Calu3 (cell line): Measurements from ENCODE around the gene GJC1. TPM values are rescaled to one million over a fixed set of nuclear protein-coding genes. Genes with fewer than 3 reads are reported as not detected.

Source experiments
- BruUV-seq: library from RNA; stranded (reverse); fragments of 400-500 nt; replicated peaks from 2 replicates; lab custom pipeline; 2021; lab: Mats Ljungman, UMichigan
- CTCF ChIA-PET: fragments of 300-600 bp; sonication (Branson Sonifier 250); formaldehyde crosslinking; loops from one replicate; lab custom pipeline; 2022; ENCODE audit warnings: antibody characterized with exemption; lab: Charles Lee
- DNase-seq: peaks from one replicate; pipeline ENCODE4 v3.0.0; 2022
- H3K27ac Mint-ChIP-seq: one replicate; pipeline ENCODE4 v1.8.0; 2022; ENCODE audit warnings: mixed read lengths; ENCODE audit not compliant: unreplicated experiment
- H3K27me3 Mint-ChIP-seq: one replicate; pipeline ENCODE4 v1.8.0; 2022; ENCODE audit warnings: mixed read lengths; ENCODE audit not compliant: unreplicated experiment
- H3K36me3 Mint-ChIP-seq: one replicate; pipeline ENCODE4 v1.8.0; 2022; ENCODE audit warnings: mild to moderate bottlenecking, moderate library complexity, mixed read lengths; ENCODE audit not compliant: insufficient read depth, unreplicated experiment
- H3K4me1 Mint-ChIP-seq: one replicate; pipeline ENCODE4 v1.8.0; 2022; ENCODE audit warnings: mild to moderate bottlenecking, low read depth, mixed read lengths; ENCODE audit not compliant: unreplicated experiment
- H3K4me3 Mint-ChIP-seq: one replicate; pipeline ENCODE4 v1.8.0; 2022; ENCODE audit warnings: mild to moderate bottlenecking, low read depth, moderate library complexity, mixed read lengths; ENCODE audit not compliant: unreplicated experiment
- H3K9me3 Mint-ChIP-seq: one replicate; pipeline ENCODE4 v1.8.0; 2022; ENCODE audit warnings: low read depth, mixed read lengths; ENCODE audit not compliant: unreplicated experiment
- intact Hi-C: fragments of 100-400 bp; cut with micrococcal nuclease; formaldehyde crosslinking; loops from one replicate; pipeline ENCODE4 v1.10.0; 2022; ENCODE audit not compliant: unreplicated experiment
- total RNA-seq: library from RNA; stranded (reverse); gene quantifications from 2 replicates; pipeline ENCODE4 v1.2.3, GENCODE V29; 2022
- TF ChIP-seq, protein P1 (sequence below): fragments of 200-600 bp; IDR thresholded peaks from one replicate; pipeline ENCODE4 v1.8.0; 2022; ENCODE audit warnings: antibody characterized with exemption; ENCODE audit not compliant: unreplicated experiment

Gene GJC1
- total RNA-seq, 1 experiment from 2014 or later: 114 TPM

DNA sequence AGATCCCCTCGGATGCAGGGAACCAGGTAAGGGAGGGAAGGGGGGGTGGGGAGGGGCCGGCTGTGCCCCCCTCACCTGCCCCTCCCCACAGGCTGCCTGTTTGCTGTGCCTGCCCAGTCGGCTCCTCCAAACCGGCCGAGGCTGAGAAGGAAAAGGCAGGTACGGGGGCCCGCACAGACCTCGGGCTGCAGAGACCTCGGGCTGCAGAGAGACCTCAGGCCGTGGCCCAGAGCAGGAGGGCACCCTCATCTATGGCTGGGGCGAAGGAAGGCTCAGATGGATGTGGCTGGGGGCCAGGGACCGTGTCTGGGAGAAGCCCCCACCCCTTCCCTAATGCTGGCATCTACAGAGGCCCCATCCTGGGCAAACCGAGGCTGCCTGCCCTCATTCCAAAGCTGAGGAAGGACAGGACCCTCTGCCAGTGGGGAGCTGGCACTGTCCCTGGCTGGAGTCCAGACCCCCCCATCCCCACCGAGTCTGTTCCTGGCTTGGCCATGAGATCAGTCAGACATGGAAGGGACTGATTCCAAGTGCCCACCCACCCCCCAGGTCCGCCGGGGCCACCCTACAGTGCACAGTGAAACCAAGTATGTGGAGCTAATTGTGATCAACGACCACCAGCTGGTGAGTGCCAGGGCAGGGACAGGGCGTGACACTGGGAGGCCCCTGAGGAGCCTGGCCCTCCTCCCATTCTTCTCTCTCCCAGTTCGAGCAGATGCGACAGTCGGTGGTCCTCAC lies 57.6 kb downstream of the GJC1 start:
- H3K4me3 Mint-ChIP-seq: no peak overlapping the region
- H3K4me1 Mint-ChIP-seq: peaks cover 7% of the 10 kb centered on the region
- intact Hi-C loops: loop anchor here (10.0 kb wide), 1 partner anchor 362 kb away; the partner anchor contains the start of genes ACBD4 and PLCD3
- no TSS peak for BruUV-seq
- H3K9me3 Mint-ChIP-seq: no peaks in the 10 kb centered on the region
- peaks cover 54% of the 10 kb centered on the region for H3K27me3 Mint-ChIP-seq
- TF ChIP-seq, protein P1, sequence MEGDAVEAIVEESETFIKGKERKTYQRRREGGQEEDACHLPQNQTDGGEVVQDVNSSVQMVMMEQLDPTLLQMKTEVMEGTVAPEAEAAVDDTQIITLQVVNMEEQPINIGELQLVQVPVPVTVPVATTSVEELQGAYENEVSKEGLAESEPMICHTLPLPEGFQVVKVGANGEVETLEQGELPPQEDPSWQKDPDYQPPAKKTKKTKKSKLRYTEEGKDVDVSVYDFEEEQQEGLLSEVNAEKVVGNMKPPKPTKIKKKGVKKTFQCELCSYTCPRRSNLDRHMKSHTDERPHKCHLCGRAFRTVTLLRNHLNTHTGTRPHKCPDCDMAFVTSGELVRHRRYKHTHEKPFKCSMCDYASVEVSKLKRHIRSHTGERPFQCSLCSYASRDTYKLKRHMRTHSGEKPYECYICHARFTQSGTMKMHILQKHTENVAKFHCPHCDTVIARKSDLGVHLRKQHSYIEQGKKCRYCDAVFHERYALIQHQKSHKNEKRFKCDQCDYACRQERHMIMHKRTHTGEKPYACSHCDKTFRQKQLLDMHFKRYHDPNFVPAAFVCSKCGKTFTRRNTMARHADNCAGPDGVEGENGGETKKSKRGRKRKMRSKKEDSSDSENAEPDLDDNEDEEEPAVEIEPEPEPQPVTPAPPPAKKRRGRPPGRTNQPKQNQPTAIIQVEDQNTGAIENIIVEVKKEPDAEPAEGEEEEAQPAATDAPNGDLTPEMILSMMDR: no peak
- peaks cover 28% of the 10 kb centered on the region for H3K36me3 Mint-ChIP-seq
- DNase-seq: no peak
- CTCF ChIA-PET: interaction anchor here (1.5 kb wide), 1 partner anchor 106 kb away, joined by 8 read pairs; no protein-coding TSS in a partner anchor
- no peak overlapping the region for H3K27ac Mint-ChIP-seq

DNA sequence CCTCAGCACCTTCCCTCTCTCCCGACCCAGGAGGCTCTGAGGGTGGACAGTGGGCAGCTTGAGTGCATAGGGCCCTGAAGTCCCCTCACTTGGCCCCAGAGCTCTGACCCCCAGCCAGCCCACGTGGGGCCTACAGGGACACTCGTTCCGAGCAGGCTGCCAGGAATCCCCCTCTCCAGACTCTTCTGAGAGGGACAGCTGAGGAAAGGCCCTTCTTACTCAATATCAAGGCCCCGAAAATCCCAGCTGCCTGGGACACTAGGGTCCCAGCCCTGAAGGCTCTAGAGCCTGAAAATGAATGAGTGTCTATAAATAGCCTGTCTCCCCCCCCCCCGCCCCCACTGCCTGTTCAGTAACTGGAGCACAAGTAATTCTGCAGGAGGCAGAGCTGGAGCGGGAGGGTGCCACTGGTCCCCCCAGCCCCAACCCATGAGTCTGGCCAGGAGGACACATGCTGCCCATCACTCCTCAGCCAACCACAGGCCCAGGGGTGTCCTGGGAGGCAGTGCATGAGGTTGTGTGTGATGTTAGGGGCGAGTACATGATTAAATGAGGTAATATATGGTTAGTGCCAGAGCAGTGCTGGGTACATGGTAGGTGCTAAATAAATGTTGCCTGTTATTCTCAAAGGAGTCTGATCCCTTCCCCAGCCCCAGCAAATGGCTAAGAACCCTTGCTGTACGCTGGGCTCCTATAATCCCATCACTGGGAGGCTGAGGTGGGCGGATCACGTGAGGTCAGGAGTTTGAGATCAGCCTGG lies 59.7 kb downstream of the GJC1 start:
- CTCF ChIA-PET: interaction anchor here (1.1 to 1.4 kb wide), 2 partner anchors 8 to 9 kb away, joined by 3 to 6 read pairs; no protein-coding TSS in a partner anchor
- DNase-seq: no peak
- Mint-ChIP-seq H3K36me3 (peaks cover 17% of the 10 kb centered on the region), H3K27me3 (peaks cover 62% of the 10 kb centered on the region), H3K4me3 (no peak overlapping the region), H3K4me1 (no peaks in the 10 kb centered on the region), H3K9me3 (no peaks in the 10 kb centered on the region), H3K27ac (no peak overlapping the region)
- intact Hi-C loops: loop anchor here (10.0 kb wide), 1 partner anchor 364 kb away; the partner anchor contains the start of genes ACBD4 and PLCD3
- TF ChIP-seq, protein P1: no peak
- no TSS peak for BruUV-seq

DNA sequence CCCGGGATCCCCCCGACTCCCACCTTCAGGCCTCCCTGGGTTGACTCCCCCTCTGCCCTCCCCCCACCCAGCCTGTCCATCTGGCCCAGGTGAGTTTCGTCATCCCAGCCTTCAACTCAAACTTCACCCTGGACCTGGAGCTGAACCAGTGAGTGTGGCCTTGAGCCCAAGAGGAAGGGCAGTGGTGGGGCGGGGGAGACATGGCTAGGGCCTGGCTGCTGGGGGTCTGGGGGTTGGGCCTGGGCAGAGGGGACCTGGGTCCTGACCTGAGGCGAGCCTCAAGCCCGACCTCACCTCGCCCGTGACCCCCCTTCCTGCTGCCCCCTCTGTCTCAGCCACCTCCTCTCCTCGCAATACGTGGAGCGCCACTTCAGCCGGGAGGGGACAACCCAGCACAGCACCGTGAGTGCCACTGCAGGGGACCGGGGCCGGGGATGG lies 60.4 kb downstream of the GJC1 start:
- CTCF ChIA-PET: no interaction called here

DNA sequence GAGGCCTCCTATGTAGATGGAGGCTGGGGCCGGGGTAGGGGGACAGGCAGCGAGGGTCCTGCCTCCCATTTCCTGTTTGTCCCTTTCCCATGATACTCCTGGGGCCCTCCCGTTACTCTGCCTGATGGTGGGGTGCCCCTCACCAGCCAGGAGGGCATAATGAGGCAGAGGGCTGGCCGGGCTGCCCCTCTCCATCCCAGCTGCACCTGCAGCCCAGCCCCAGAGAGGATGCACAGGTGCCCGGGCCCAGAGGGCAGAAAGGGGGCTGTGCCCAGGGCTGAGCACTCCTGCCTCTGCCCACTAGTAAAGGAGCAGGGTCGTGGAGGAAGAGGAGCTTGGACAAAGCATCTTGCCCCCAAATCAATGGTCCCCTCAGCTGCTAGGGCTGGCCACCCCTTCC lies 60.9 kb downstream of the GJC1 start:
- no peak for DNase-seq
- no TSS peak for BruUV-seq
- CTCF ChIA-PET: no interaction called here
- peaks cover 68% of the 10 kb centered on the region for H3K27me3 Mint-ChIP-seq
- no peak overlapping the region for H3K4me3 Mint-ChIP-seq
- no peak overlapping the region for H3K27ac Mint-ChIP-seq
- H3K9me3 Mint-ChIP-seq: no peaks in the 10 kb centered on the region
- H3K36me3 Mint-ChIP-seq: peaks cover 6% of the 10 kb centered on the region
- TF ChIP-seq, protein P1: no peak
- no peaks in the 10 kb centered on the region for H3K4me1 Mint-ChIP-seq
- intact Hi-C loops: no loop called here

More for the DNA sequence above, 60.4 kb downstream of the GJC1 start:
- Mint-ChIP-seq H3K4me3 (no peak overlapping the region), H3K9me3 (no peaks in the 10 kb centered on the region), H3K36me3 (peaks cover 11% of the 10 kb centered on the region), H3K4me1 (no peaks in the 10 kb centered on the region), H3K27me3 (peaks cover 68% of the 10 kb centered on the region), H3K27ac (no peak overlapping the region)
- no TSS peak for BruUV-seq
- intact Hi-C loops: loop anchor here (10.0 kb wide), 1 partner anchor 365 kb away; the partner anchor contains the start of genes ACBD4 and PLCD3
- DNase-seq: no peak
- TF ChIP-seq, protein P1: no peak
